Hepatocyte (in vitro differentiated cells): Measurements from ENCODE around the gene ANAPC1. TPM values are rescaled to one million over a fixed set of nuclear protein-coding genes. Genes with fewer than 3 reads are reported as not detected.
"Not testable (repeated sequence)": the region's sequence is repeated elsewhere in the genome, so short reads cannot be mapped to it uniquely, and the experiment has no call there.

ENCODE experiments used
- DNase-seq: peaks from one replicate; pipeline ENCODE4 v3.0.0-alpha.2; 2016; ENCODE audit warnings: low spot score
- H2AFZ ChIP-seq: fragments of 200-600 bp; sonication (generic); 2 replicates; pipeline ENCODE4 v1.6.0; 2016; ENCODE audit warnings: antibody characterized with exemption, mild to moderate bottlenecking
- H3K27ac ChIP-seq: fragments of 200-600 bp; sonication (generic); 2 replicates; pipeline ENCODE4 v1.5.1; 2016; ENCODE audit warnings: mild to moderate bottlenecking
- H3K27me3 ChIP-seq: fragments of 200-600 bp; sonication (generic); 2 replicates; pipeline ENCODE4 v1.6.1; 2016
- H3K36me3 ChIP-seq: fragments of 200-600 bp; sonication (generic); replicated peaks from 2 replicates; pipeline ENCODE4 v1.5.1; 2016; ENCODE audit warnings: low read depth; ENCODE audit not compliant: insufficient read depth
- H3K4me1 ChIP-seq: fragments of 200-600 bp; sonication (generic); 2 replicates; pipeline ENCODE4 v1.5.1; 2016; ENCODE audit warnings: mild to moderate bottlenecking, moderate library complexity; ENCODE audit not compliant: insufficient read depth
- H3K4me2 ChIP-seq: fragments of 200-600 bp; sonication (generic); 2 replicates; pipeline ENCODE4 v1.6.0; 2016
- H3K4me3 ChIP-seq: fragments of 200-600 bp; sonication (generic); 2 replicates; pipeline ENCODE4 v1.5.1; 2016; ENCODE audit warnings: mild to moderate bottlenecking
- H3K79me2 ChIP-seq: fragments of 200-600 bp; sonication (generic); 2 replicates; pipeline ENCODE4 v1.6.0; 2017; ENCODE audit warnings: mild to moderate bottlenecking
- H3K9me2 ChIP-seq: fragments of 200-600 bp; sonication (generic); replicated peaks from 2 replicates; pipeline ENCODE4 v1.6.0; 2017; ENCODE audit warnings: mild to moderate bottlenecking; ENCODE audit not compliant: insufficient read depth
- H3K9me3 ChIP-seq: fragments of 200-600 bp; sonication (generic); 2 replicates; pipeline ENCODE4 v1.5.1; 2016; ENCODE audit warnings: low read depth, mild to moderate bottlenecking
- H4K20me1 ChIP-seq: fragments of 200-600 bp; sonication (generic); 2 replicates; pipeline ENCODE4 v1.6.0; 2016; ENCODE audit warnings: mild to moderate bottlenecking; ENCODE audit not compliant: insufficient read depth, poor library complexity, severe bottlenecking
- CTCF ChIP-seq: fragments of 200-600 bp; sonication (generic); IDR thresholded peaks from 2 replicates; pipeline ENCODE4 v1.5.1; 2016; ENCODE audit warnings: antibody characterized with exemption, mild to moderate bottlenecking; ENCODE audit not compliant: poor library complexity
- EZH2 ChIP-seq: fragments of 200-600 bp; sonication (generic); IDR thresholded peaks from 2 replicates; pipeline ENCODE4 v1.6.1; 2016; ENCODE audit warnings: antibody characterized with exemption, mild to moderate bottlenecking, borderline replicate concordance
- EZH2phosphoT487 ChIP-seq: fragments of 200-600 bp; sonication (generic); IDR thresholded peaks from one replicate; pipeline ENCODE4 v1.6.1; 2018; ENCODE audit warnings: antibody characterized with exemption, mild to moderate bottlenecking, low read depth, moderate library complexity; ENCODE audit not compliant: unreplicated experiment, severe bottlenecking
- WGBS: methylation state at CpG from one replicate; pipeline ENCODE4 v1.1.6; 2016; ENCODE audit warnings: low lambda C conversion rate; ENCODE audit errors: missing lambda C conversion rate; 5-methylcytosine and 5-hydroxymethylcytosine counted together
- polyA plus RNA-seq: library from polyadenylated mRNA; unstranded; fragments of >200 nt; fragmentation: Nextera tagmentation; extraction: Ambion mirVana; gene quantifications from 2 replicates; pipeline ENCODE4 v1.2.1, GENCODE V29; 2016
- total RNA-seq: library from RNA; depleted of rRNA; stranded (reverse); fragments of >200 nt; gene quantifications from 2 replicates; pipeline ENCODE4 v1.2.3, GENCODE V29; 2014

ANAPC1 gene
- total and polyA plus RNA-seq, 2 experiments from 2014 or later = 7.7 to 29.9 TPM

- no peaks in the 10 kb centered on the region for H3K36me3 ChIP-seq
- no peaks in the 10 kb centered on the region for H3K9me3 ChIP-seq
- peak overlapping the region; percentile 91 for H3K27ac ChIP-seq
- H3K4me2 ChIP-seq = peak overlapping the region; percentile 81
- peak overlapping the region; percentile 78 for H2AFZ ChIP-seq
- no peaks in the 10 kb centered on the region for H3K27me3 ChIP-seq
- peak overlapping the region; percentile 66 for H3K4me3 ChIP-seq
- H4K20me1 ChIP-seq = no peaks in the 10 kb centered on the region
- H3K79me2 ChIP-seq = peaks cover 41% of the 10 kb centered on the region
- TF ChIP-seq EZH2phosphoT487 (no peak), CTCF (no peak), EZH2 (no peak)
- no peak for DNase-seq
- 11% methylated on average over 7 of the region's 7 CpGs for WGBS
- H3K9me2 ChIP-seq = no peaks in the 10 kb centered on the region
- peaks cover 9% of the 10 kb centered on the region for H3K4me1 ChIP-seq
These were observed 13.6 kb upstream of the ANAPC1 start for GRCh38 chr2:111897630-111897923.

DNA sequence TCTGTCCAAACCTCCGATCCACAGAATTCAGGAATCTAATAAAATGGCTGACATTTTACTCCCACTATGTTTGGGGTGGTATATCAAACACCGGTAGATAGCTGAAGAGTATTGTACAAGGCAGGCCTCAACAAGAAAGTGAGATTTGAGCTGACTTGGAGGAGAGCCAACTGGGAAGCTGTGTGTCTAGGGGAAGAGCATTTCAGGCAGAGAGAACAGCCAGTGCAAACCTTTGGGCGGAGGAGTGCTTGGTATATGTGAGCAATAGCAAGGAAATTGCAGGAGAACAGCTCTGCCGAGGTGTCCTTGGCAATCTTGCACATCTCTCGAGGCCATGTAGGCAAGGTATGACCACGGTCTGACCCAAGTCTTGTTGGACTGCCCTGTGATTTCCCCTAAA lies 12.6 kb upstream of the ANAPC1 start:
- no peaks in the 10 kb centered on the region for H3K27me3 ChIP-seq
- peaks cover 9% of the 10 kb centered on the region for H3K4me1 ChIP-seq
- WGBS = 90% methylated on average over 6 of the region's 6 CpGs
- H3K4me2 ChIP-seq = no peak overlapping the region
- TF ChIP-seq CTCF (no peak), EZH2 (no peak), EZH2phosphoT487 (no peak)
- no peak overlapping the region for H3K4me3 ChIP-seq
- H3K9me2 ChIP-seq = no peaks in the 10 kb centered on the region
- H3K27ac ChIP-seq = no peak overlapping the region
- no peak for DNase-seq
- H3K9me3 ChIP-seq = no peaks in the 10 kb centered on the region
- H3K36me3 ChIP-seq = no peaks in the 10 kb centered on the region
- peaks cover 31% of the 10 kb centered on the region for H3K79me2 ChIP-seq
- no peaks in the 10 kb centered on the region for H4K20me1 ChIP-seq
- H2AFZ ChIP-seq = no peak overlapping the region

DNA sequence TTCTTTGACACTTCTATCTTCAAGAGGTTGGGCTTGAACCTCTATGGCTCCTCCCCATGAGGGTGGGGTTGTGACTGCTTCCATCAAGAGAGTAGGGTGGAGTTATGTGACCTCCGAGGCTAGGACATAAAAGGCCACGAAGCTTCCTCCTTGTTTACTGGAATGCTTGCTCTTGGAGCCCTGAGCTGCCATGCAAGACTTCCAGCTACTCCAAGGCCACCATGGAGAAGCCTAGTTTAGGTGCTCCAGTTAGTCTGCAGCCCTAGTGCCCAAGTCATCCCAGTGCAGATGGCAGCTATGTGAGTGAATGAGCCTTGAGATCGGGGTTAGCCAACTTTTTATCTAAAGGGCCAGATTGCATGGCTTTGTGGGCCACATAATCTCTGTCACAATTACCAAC lies 12.0 kb upstream of the ANAPC1 start:
- Histone ChIP-seq H3K9me3 (no peaks in the 10 kb centered on the region), H3K4me2 (no peak overlapping the region), H3K79me2 (peaks cover 25% of the 10 kb centered on the region), H4K20me1 (no peaks in the 10 kb centered on the region), H3K36me3 (no peaks in the 10 kb centered on the region), H3K27ac (no peak overlapping the region), H2AFZ (no peak overlapping the region), H3K4me1 (peaks cover 9% of the 10 kb centered on the region), H3K27me3 (no peaks in the 10 kb centered on the region), H3K9me2 (no peaks in the 10 kb centered on the region), H3K4me3 (no peak overlapping the region)
- 60% methylated on average over 3 of the region's 3 CpGs for WGBS
- TF ChIP-seq CTCF (no peak), EZH2phosphoT487 (no peak), EZH2 (no peak)
- no peak for DNase-seq

DNA sequence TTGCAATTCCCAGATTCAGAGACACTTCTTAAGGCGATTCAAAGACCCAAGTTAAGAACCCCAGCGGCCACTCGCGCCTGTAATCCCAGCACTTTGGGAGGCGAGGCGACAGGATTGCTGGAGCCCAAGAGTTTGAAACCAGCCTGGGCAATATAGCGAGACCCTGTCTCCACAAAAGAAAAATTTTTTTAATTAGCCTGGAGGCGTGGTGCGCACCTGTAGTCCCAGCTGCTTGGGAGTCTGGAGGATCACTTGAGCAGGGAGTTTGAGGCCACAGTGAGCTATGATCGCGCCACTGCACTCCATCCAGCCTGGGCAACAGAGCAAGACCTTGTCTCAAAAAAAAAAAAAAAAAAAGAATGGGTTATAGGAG lies 585 bp upstream of the ANAPC1 start:
- H2AFZ ChIP-seq = peak overlapping the region; percentile 82
- H3K4me3 ChIP-seq = peak overlapping the region; percentile 96
- no peaks in the 10 kb centered on the region for H3K36me3 ChIP-seq
- no peak for DNase-seq
- TF ChIP-seq EZH2phosphoT487 (no peak), CTCF (peak; percentile 5)
- H3K79me2 ChIP-seq = peaks cover 24% of the 10 kb centered on the region
- peaks cover 2% of the 10 kb centered on the region for H4K20me1 ChIP-seq
- H3K9me3 ChIP-seq = no peaks in the 10 kb centered on the region
- H3K27me3 ChIP-seq = no peaks in the 10 kb centered on the region
- no peaks in the 10 kb centered on the region for H3K4me1 ChIP-seq
- no peaks in the 10 kb centered on the region for H3K9me2 ChIP-seq
- peak overlapping the region; percentile 88 for H3K27ac ChIP-seq
- peak overlapping the region; percentile 79 for H3K4me2 ChIP-seq
- 31% methylated on average over 11 of the region's 11 CpGs for WGBS

- not testable (repeated sequence) for H2AFZ ChIP-seq, H3K27me3 ChIP-seq, H3K4me2 ChIP-seq, H3K9me2 ChIP-seq, H3K4me3 ChIP-seq, H4K20me1 ChIP-seq, H3K4me1 ChIP-seq, H3K9me3 ChIP-seq, H3K36me3 ChIP-seq, H3K79me2 ChIP-seq, H3K27ac ChIP-seq, DNase-seq
- WGBS = 86% methylated on average over 2 of the region's 2 CpGs
These were observed 11.2 kb downstream of the ANAPC1 start for GRCh38 chr2:111872806-111873205.
